ENCODE results near the gene S1PR5. TPM values are rescaled to one million over a fixed set of nuclear protein-coding genes. Genes with fewer than 3 reads are reported as not detected.

The S1PR5 gene
- total RNA-seq, 4 donors from 2014 or later = 8.9 to 27.2 (median 16.3) TPM

- intact Hi-C loops (cut with DNase I) = no loop called here
- 12 to 24% methylated on average over 6 of the region's 6 CpGs for WGBS, 2 donors
- TF ChIP-seq POLR2A (IDR thresholded peaks at IDR 0.05) = no peak
- TF ChIP-seq CTCF (IDR thresholded peaks at IDR 0.05) = peak in 5 of 6 experiments; percentile 13 to 49 (median 23)
- no peaks in the 10 kb centered on the region for H3K9me3 ChIP-seq
- H3K36me3 ChIP-seq = peaks cover 0 to 10% (median 6%) of the 10 kb centered on the region in 3 donors
- no peak overlapping the region for H3K4me3 ChIP-seq
- no peaks in the 10 kb centered on the region for H3K4me1 ChIP-seq
- H3K27ac ChIP-seq = no peak overlapping the region
- no peak for DNase-seq
- no peaks in the 10 kb centered on the region for H3K27me3 ChIP-seq
These were observed 45.3 kb downstream of the S1PR5 start for GRCh38 chr19:10471909-10472308.

GRCh38 chr19:10468133-10468532 lies 49.1 kb downstream of the S1PR5 start:
- DNase-seq = no peak
- Histone ChIP-seq H3K27ac (no peak overlapping the region), H3K27me3 (no peaks in the 10 kb centered on the region), H3K36me3 (peaks cover 0 to 42% (median 11%) of the 10 kb centered on the region in 3 donors), H3K9me3 (no peaks in the 10 kb centered on the region), H3K4me1 (no peaks in the 10 kb centered on the region), H3K4me3 (no peak overlapping the region)
- intact Hi-C loops (cut with DNase I) = no loop called here
- TF ChIP-seq POLR2A (IDR thresholded peaks at IDR 0.05) (no peak), CTCF (IDR thresholded peaks at IDR 0.05) (no peak)
- 75 to 86% methylated on average over 10 to 11 of the region's 12 CpGs for WGBS, 2 donors

GRCh38 chr19:10467104-10467706 lies 50.0 kb downstream of the S1PR5 start:
- no peaks in the 10 kb centered on the region for H3K27me3 ChIP-seq
- no peak for DNase-seq
- TF ChIP-seq CTCF (IDR thresholded peaks at IDR 0.05) = no peak
- TF ChIP-seq POLR2A (IDR thresholded peaks at IDR 0.05) = no peak

GRCh38 chr19:10464456-10464855 lies 52.8 kb downstream of the S1PR5 start:
- no peak for TF ChIP-seq CTCF (IDR thresholded peaks at IDR 0.05)
- no peak for TF ChIP-seq POLR2A (IDR thresholded peaks at IDR 0.05)
- Histone ChIP-seq H3K4me1 (peaks cover 0 to 14% (median 7%) of the 10 kb centered on the region in 3 donors), H3K27me3 (no peaks in the 10 kb centered on the region), H3K4me3 (no peak overlapping the region), H3K27ac (no peak overlapping the region), H3K36me3 (peaks cover 0 to 45% (median 11%) of the 10 kb centered on the region in 3 donors), H3K9me3 (no peaks in the 10 kb centered on the region)
- intact Hi-C loops (cut with DNase I) = no loop called here
- no peak for DNase-seq
- 61 to 70% methylated on average over 4 to 5 of the region's 5 CpGs for WGBS, 2 donors

More at GRCh38 chr19:10467104-10467706, 50.0 kb downstream of the S1PR5 start:
- intact Hi-C loops (cut with DNase I) = no loop called here
- Histone ChIP-seq H3K4me3 (no peak overlapping the region), H3K4me1 (no peaks in the 10 kb centered on the region), H3K36me3 (peaks cover 0 to 42% (median 11%) of the 10 kb centered on the region in 3 donors), H3K27ac (no peak overlapping the region), H3K9me3 (no peaks in the 10 kb centered on the region)
- WGBS, 2 donors = 96 to 100% methylated on average over 5 to 8 of the region's 20 CpGs

Small RNA genes lying within 50 kb of the gene (small RNA-seq; reads per million reads assigned to genes)
- gene MIR1238 (0 to 0.28 (median 0) reads per million in 4 donors), gene RNU7-140P (0 reads per million in 4 donors)

Other genes starting within 250 kb of the S1PR5 start
- gene ICAM1, start 246.3 kb downstream of the S1PR5 start, total RNA-seq = 10 to 100 TPM in 1 of 4 donors, 1 to 10 TPM in 3; 5.4 to 26.4 (median 7.7) TPM
- gene ICAM4, start 230.5 kb downstream of the S1PR5 start, total RNA-seq = under 1 TPM in 2 of 4 donors, not detected in 2; 0.29 to 0.76 TPM
- gene ICAM5, start 227.5 kb downstream of the S1PR5 start, total RNA-seq = 1 to 10 TPM in 2 of 4 donors, under 1 TPM in 1, not detected in 1; 0.12 to 1.6 (median 1.3) TPM
- gene ZGLP1, start 207.6 kb downstream of the S1PR5 start, total RNA-seq = 1 to 10 TPM in 2 of 4 donors, under 1 TPM in 2; 0.79 to 1.5 (median 1.2) TPM
- 10 to 100 TPM in 2 of 4 donors, 1 to 10 TPM in 2; 8.0 to 20.7 (median 12.3) TPM for gene FDX2, start 201.4 kb downstream of the S1PR5 start, total RNA-seq
- 10 to 100 TPM; 13.8 to 26.8 (median 19.7) TPM for gene RAVER1, start 183.9 kb downstream of the S1PR5 start, total RNA-seq
- gene ICAM3, start 177.8 kb downstream of the S1PR5 start, total RNA-seq = 10 to 100 TPM in 1 of 4 donors, 1 to 10 TPM in 3; 4.3 to 22.7 (median 8.0) TPM
- gene TYK2, start 136.9 kb downstream of the S1PR5 start, total RNA-seq = 10 to 100 TPM; 41.8 to 74.2 (median 50.7) TPM
- 100 to 1,000 TPM; 128 to 171 (median 152) TPM for gene CDC37, start 113.9 kb downstream of the S1PR5 start, total RNA-seq
- 1 to 10 TPM in 3 of 4 donors, under 1 TPM in 1; 0.87 to 7.1 (median 2.3) TPM for gene PDE4A, start 96.9 kb downstream of the S1PR5 start, total RNA-seq
- 10 to 100 TPM; 66.2 to 86.9 (median 76.4) TPM for gene KEAP1, start 14.1 kb downstream of the S1PR5 start, total RNA-seq
- 10 to 100 TPM; 46.5 to 59.3 (median 51.4) TPM for gene ATG4D, start 26.5 kb upstream of the S1PR5 start, total RNA-seq
- 10 to 100 TPM; 18.2 to 30.3 (median 23.9) TPM for gene KRI1, start 48.6 kb upstream of the S1PR5 start, total RNA-seq
- gene CDKN2D, start 51.5 kb upstream of the S1PR5 start, total RNA-seq = 10 to 100 TPM in 1 of 4 donors, 1 to 10 TPM in 3; 5.1 to 14.4 (median 6.2) TPM
- 10 to 100 TPM; 24.8 to 67.0 (median 57.1) TPM for gene AP1M2, start 69.9 kb upstream of the S1PR5 start, total RNA-seq
- 10 to 100 TPM; 59.7 to 82.8 (median 69.8) TPM for gene SLC44A2, start 108.1 kb upstream of the S1PR5 start, total RNA-seq
- gene ILF3, start 136.9 kb upstream of the S1PR5 start, total RNA-seq = 100 to 1,000 TPM in 2 of 4 donors, 10 to 100 TPM in 2; 68.7 to 123 (median 98.3) TPM
- 10 to 100 TPM; 25.3 to 50.9 (median 27.3) TPM for gene QTRT1, start 184.0 kb upstream of the S1PR5 start, total RNA-seq
- gene DNM2, start 200.6 kb upstream of the S1PR5 start, total RNA-seq = 100 to 1,000 TPM in 2 of 4 donors, 10 to 100 TPM in 2; 79.9 to 138 (median 102) TPM

Data from esophagus squamous epithelium (tissue), 5 donors.